Cardiac fibroblast (primary cell): ENCODE results near the gene AKAP6.

Experiments
- DNase-seq, 2 donors: peaks; one replicate each; pipeline versions ENCODE4 v3.0.0 to v3.0.0-alpha.2; 2010; ENCODE audit warnings: low read depth in 2 of 2
- H3K4me3 ChIP-seq, 2 donors: replicated peaks in 1 of 2; 1 replicate in 1 of 2; 2 replicates in 1 of 2; pipeline ENCODE4 v1.5.1; 2011; ENCODE audit warnings: low read depth in 2 of 2, low read length in 2 of 2, mild to moderate bottlenecking in 2 of 2, moderate library complexity in 1 of 2
- CTCF ChIP-seq: IDR thresholded peaks from one replicate; pipeline ENCODE4 v1.5.1; 2011; ENCODE audit warnings: low read depth, mild to moderate bottlenecking, low read length, inconsistent platforms

Gene AKAP6

GRCh38 chr14:32813401-32813800 is 484.3 kb downstream of the AKAP6 start:
- DNase-seq, result no peak
- H3K4me3 ChIP-seq, result no peak overlapping the region
- no peak for TF ChIP-seq CTCF

- no peak for DNase-seq
- TF ChIP-seq CTCF, result no peak
- H3K4me3 ChIP-seq, result no peak overlapping the region
These were observed 485.6 kb downstream of the AKAP6 start for GRCh38 chr14:32814721-32815120.

- H3K4me3 ChIP-seq, result no peak overlapping the region
- TF ChIP-seq CTCF, result no peak
- no peak for DNase-seq
These were observed 487.5 kb downstream of the AKAP6 start for GRCh38 chr14:32816588-32816987.

- no peak overlapping the region for H3K4me3 ChIP-seq
- DNase-seq, result no peak
- TF ChIP-seq CTCF, result no peak
These were observed 488.7 kb downstream of the AKAP6 start for GRCh38 chr14:32817780-32818179.

GRCh38 chr14:32818581-32818980 is 489.5 kb downstream of the AKAP6 start:
- no peak for DNase-seq
- no peak overlapping the region for H3K4me3 ChIP-seq
- TF ChIP-seq CTCF, result no peak

GRCh38 chr14:32820181-32820580 is 491.1 kb downstream of the AKAP6 start:
- no peak for TF ChIP-seq CTCF
- DNase-seq, result no peak
- no peak overlapping the region for H3K4me3 ChIP-seq

- no peak for DNase-seq
- TF ChIP-seq CTCF, result no peak
- H3K4me3 ChIP-seq, result no peak overlapping the region
These were observed 491.6 kb downstream of the AKAP6 start for GRCh38 chr14:32820682-32821081.
